ENCODE measurements around the gene LENEP.
A peak's percentile ranks its signal among the peaks of the same experiment; 100 is the strongest.

Gene LENEP

DNA sequence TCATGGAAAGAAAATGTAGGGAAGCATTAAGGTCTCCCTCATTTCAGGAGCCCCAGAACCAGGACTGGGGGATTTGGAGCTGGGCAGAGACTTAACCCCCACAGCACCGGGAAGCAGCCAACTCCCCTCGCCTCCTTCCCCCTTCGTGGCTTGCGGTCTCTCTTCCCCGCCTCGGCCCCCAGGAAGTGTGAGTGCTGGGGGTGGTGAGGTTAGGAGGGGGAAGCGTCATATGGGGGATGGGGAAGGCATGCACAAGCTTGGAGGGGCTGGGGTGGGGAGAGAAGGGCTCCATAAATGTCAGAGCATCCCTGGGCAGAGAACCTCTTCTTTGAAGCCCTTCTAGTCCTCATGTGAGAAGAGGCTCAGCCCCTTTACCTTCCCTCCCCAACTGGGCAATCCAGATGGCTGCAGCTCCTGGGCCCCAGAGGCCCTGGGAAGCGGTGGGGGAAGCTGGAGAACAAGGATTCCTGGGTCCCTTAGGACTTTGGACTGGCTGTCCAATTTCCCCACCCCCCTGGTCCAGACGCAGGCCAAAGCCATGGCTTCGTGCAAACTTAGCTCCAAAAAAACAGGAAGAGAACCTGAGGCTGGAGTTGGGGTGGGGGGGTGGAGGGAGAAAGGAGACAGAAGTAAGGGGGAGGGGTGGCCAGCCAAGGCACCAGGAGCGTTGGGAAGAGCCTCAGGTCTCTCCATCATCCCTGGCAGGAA is 17.0 kb downstream of the LENEP start:
- no peak for DNase-seq (ENCODE audit: extremely low read depth in 1 of 2, low read depth in 1 of 2)

DNA sequence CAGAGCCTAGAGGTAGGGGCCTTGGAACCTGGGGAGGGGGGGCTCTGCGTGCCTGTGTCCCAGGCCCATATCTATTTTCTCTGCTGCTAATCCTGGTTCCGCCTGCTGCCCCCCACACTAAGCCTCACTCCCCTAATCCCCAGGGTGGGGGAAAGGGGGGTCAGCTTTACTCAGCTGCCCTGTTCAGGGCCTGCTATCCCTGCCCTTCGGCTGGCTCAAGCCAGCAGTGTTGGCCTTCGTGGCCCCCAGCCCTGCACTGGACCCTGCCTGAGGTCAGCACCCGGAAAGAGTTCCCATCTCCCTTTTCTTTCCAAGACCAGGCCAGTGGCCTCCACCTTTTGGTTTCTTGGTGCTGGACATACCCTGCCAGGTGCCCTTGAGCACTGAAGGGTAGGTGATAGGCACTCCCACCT is 17.6 kb downstream of the LENEP start:
- DNase-seq (ENCODE audit: extremely low read depth in 1 of 2, low read depth in 1 of 2), result no peak

DNA sequence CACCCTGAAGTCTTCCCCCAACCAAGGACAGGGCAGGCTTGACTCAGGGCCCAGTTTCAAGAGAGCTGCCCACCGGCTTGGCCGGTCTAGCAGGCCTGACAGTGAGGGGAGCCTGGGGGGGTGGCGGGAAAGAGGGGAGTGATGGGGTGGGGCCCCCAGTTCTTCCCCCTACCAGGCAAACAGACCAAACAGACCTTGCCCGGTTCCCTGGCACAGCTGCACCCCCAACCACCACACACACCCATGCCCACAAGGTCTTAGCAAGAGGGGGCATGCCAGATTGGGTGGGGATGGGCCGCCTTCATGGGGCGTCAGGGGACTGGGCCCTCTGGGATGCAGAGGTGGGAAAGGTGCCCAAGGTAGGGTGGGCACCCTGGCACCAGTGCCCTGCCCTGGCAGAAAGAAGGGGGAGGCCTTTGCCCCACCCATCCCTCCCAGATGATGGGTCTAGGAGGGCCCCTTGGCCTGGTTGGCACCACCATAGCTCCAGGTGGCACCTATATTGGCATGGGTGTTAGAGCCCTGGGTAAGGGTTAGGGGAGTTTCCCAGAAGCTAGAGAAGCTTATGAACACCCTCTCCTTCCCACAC is 18.1 kb downstream of the LENEP start:
- no peak for DNase-seq (ENCODE audit: extremely low read depth in 1 of 2, low read depth in 1 of 2)

DNA sequence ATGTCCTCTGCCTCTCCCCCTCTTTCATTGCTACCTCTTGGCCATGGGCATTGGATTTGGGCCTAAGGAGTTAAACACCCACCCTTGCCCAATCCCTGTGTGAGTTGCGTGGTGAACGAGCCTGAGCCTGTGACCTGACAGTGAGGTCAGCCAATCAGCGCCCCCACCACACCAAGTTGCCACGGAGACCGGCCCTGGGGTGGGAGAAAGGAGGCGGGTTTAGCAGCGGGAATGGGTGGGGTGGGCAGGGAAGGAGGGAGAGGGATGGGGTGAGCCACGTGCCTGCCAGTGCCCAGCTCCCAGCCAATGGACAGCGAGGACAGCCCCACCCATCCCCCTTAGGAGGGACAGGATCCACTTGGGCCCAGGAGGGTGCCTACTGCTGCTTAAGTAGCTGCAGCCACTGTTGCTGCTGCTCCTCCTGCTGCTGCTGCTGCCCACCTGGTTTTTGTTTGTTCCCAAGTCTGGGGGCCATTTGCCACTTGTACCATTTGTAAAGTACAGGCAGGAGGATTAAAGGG is 18.7 kb downstream of the LENEP start:
- DNase-seq (ENCODE audit: extremely low read depth in 1 of 2, low read depth in 1 of 2), result no peak

DNA sequence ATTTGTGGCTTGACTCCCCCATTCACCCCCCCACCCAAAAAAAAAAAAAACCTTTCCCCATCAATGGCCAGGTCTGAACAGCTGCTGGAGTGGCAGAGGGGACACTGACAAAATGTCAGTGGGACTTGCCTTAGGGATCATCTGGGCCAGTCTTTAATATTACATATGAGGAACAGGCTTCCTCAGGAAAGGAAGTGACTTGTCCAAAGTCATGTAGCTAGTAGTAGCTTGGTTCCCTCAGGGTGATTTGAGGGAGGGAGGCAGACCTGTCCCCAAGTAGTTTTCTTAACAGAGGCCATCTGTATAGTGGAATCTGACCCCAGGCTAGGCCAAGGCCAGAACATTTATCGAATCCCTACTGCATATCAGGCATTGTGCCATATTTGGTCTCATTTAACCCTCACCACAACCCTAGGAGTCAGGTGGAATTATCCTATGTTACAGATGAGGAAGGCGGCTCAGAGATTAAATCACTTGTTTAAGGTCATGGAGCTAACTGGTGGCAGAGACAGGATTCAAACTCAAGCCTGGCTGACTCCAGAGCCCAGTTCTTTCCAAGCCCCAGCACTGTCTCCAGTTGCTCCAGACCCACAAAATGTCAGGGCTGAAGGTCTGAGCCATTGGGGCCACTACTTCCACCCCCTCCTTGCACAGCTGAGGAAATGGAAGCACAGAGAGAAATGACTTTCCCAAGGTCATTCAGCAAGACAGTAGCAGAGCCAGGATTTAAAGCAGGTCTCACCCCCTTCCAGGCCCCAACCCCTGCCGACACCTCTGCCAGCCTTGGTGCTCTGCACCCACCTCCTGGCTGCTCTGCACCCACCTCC is 19.6 kb downstream of the LENEP start:
- DNase-seq (ENCODE audit: extremely low read depth in 1 of 2, low read depth in 1 of 2), result no peak

DNA sequence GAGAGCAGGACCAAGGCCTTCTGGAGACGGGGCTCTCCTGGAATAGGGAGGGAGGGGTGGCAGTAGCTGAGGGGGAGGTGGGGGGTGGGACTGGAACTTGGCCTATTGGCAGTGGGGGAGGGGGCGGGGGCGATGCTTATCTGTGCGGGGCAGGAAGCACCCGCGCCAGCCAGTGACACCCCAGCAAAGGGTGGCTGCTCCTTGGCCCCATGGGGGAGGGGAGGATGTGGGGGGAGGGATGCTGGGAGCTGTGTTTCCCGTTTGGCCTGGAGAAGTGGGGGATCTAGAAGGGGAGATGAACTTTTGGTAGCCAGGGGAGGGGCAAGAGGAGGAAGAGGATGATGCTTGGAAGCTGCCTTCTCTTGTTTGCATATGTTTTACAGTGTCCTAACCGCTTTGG is 20.2 kb downstream of the LENEP start:
- no peak for DNase-seq (ENCODE audit: extremely low read depth in 1 of 2, low read depth in 1 of 2)

DNA sequence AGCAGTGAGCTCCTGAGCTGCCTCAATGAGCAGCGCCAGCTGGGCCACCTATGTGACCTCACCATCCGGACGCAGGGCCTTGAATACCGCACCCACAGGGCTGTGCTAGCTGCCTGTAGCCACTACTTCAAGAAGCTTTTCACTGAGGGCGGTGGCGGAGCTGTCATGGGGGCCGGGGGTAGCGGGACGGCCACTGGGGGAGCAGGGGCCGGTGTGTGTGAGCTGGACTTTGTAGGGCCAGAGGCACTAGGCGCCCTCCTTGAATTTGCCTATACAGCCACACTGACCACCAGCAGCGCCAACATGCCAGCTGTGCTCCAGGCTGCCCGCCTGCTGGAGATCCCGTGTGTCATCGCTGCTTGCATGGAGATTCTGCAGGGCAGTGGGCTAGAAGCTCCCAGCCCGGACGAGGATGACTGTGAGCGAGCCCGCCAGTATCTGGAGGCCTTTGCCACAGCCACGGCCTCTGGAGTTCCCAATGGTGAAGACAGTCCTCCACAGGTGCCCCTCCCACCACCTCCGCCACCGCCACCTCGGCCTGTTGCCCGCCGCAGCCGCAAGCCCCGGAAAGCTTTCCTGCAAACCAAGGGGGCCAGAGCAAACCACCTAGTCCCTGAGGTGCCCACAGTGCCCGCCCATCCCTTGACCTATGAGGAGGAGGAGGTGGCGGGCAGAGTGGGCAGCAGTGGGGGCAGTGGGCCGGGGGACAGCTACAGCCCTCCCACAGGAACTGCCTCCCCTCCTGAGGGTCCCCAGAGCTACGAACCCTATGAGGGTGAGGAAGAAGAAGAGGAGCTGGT is 21.5 kb downstream of the LENEP start:
- DNase-seq (ENCODE audit: extremely low read depth in 1 of 2, low read depth in 1 of 2), result no peak

DNA sequence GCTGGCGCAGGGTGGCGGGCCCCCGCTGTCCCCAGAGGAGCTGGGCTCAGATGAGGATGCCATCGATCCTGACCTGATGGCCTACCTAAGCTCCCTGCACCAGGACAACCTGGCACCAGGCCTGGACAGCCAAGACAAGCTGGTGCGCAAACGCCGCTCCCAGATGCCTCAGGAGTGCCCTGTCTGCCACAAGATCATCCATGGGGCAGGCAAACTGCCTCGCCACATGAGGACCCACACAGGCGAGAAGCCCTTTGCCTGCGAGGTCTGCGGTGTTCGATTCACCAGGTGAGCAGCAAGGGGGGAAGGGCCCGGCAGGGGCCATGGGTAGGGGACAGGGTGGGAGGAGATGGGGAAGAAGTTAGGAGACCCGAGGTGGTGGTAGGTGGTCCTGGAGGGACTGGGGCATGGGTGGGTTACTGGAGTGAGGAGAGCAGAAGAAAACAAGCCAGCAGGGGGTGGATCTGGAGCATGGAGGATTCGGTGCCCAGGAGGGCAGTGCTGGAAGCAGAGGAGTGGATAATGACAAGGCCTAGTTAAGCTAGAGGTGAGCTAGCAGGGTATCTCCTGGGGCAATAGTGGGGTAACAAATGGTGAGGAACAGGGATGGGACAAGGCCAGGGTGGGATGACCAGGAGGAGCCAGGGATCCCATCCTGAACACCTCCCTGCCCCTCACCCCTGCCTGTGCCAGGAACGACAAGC is 22.3 kb downstream of the LENEP start:
- DNase-seq (ENCODE audit: extremely low read depth in 1 of 2, low read depth in 1 of 2), result no peak

DNA sequence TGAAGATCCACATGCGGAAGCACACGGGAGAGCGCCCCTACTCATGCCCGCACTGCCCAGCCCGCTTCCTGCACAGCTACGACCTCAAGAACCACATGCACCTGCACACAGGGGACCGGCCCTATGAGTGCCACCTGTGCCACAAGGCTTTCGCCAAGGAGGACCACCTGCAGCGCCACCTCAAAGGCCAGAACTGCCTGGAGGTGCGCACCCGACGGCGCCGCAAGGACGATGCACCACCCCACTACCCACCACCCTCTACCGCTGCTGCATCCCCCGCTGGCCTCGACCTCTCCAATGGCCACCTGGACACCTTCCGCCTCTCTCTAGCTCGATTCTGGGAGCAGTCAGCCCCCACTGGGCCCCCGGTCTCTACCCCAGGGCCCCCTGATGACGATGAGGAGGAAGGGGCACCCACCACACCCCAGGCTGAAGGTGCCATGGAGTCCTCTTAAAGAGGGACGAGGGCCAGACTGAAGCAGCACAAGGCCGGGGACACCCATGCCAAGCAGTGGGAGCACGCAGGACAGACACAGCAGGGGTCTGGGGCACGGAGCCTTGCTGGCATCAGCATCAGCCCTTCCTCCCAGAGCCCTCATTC is 22.9 kb downstream of the LENEP start:
- no peak for DNase-seq (ENCODE audit: extremely low read depth in 1 of 2, low read depth in 1 of 2)

DNA sequence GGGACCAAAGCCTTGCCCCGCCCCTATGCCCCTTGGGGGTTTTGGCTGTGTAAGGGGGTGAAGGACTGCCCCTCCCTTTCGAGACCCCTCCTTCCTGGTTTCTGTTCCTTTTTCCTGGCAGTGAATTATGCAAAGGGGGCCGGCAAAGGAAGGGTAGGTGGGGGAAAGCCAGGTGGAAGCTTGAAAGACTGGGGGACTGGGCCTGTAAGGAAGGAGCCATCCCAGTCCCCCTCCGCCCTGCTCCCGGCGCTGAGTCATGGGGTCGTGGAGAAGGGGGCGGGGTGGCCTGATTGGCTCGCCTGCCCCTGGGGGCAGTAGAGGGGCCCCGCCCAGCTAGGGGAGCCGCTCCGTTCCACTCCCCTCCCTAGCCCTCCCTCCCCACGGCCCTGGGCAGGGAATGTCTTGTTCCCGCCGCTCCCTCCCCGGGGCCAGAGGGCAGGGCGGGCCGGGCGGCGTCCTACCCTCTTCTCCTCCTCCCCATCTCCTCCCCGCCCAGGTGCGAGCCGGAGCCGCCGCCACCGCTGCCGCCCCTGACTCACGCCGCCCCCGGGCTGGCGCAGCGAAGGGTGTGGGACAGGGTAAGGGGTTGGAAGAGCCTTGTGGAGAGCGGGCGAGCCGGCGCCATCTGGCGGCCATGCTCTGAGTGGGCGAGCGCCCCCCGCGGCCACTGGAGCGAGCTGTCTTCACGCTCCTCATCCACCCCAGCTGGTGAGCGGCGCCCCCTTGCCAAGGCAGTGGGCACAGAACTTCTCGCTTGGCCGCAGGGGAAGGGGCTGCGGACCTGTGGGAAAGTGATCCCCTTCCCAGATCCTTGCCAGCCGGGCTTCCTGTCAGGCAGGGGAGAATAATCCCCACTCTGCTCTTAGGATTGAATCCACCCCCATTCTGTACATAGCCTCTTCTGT is 23.9 kb downstream of the LENEP start:
- peak; percentile 86 to 87 for DNase-seq (ENCODE audit: extremely low read depth in 1 of 2, low read depth in 1 of 2)

DNA sequence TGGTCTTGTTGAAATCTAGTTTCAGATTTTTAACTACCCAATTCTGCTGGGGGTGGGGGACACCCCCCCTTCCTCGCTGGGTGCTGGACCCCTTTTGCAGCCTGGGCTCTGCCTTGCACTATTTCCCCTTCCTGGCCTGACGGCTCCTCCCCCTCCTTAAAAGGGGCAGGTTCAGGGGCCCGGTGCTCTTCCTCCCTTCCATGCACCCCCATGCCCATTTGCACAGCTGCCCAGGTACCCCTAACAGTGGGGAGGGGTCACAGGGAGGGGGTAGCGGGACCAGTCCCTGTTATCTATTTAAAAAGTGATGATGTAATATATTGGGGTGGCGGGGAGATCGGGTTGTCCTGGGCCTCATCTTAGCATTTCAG is 24.5 kb downstream of the LENEP start:
- DNase-seq (ENCODE audit: extremely low read depth in 1 of 2, low read depth in 1 of 2), result no peak

DNA sequence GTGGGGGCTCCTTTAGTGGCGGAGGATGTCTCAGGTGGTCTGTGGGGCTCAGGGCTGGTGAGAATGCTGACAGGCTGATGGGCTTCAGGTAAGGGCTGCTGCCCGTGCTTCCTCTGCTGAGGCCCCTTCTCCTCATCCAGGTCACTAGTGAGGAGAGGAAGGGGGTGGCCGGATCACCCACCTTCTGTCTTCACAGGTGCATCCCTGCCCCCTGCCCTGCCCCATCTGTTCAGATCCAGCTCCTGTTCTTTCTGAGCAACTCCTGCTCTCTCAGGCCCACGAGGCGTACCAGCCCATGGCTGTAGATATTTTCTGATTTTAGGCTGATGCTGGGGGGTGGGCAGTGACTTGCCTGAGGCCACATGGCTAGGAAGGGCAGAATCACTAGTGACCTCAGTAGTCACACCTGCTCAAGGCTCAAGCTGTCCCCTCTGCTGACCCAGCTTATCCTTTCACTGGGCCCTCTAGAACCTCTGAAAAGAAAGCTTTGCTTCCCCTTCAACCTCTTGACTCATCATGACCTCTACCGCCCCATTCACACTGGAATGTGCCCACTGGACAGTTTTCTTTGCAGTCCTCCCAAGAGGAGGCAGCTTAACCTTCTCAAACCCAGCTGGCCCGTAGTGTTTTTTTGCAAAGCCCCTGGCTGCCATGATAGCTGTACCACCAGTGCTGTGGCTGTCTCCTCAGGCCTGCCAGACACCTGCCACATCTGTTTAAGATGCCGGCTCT is 25.4 kb downstream of the LENEP start:
- no peak for DNase-seq (ENCODE audit: extremely low read depth in 1 of 2, low read depth in 1 of 2)

DNA sequence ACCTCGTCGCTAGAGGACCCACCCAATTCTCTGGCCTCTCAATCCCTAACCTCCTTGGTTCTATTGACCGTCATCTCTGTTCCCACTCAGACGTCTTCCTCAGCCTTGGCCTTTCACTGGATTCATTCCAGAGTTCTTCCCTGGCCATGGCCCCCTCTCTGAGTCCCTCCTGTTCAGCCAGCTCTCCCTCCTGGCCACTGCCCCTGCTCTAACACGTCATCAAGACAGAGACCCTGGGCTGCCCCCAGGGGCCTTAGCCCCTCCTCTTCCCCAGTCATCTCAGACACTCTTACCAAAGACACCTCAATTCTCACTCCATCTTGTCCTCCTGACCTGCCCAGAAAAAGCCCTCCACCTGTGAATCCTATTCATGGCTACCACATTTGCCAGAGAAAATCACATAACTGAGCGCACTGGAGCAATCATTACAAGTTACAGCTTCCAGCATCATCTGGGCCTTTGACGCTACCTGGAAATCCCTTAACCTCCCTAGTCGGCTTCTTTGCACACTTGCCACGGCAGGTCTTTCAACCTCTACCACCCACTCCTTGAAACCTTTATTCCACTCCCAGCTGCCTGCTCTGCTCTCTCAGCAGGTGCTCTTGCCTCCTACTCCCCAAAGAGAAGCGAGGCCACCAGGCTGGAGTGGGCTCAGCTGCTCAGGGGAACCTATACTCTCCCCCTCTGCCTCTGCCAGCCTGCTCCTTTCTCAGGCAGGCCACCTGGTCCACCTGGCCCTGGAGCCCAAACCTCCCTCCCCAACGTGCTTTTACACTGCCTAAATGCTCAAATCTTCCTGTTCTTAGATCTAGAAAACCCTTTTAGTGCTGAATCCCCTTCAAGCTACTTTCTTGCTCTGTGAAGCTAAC is 26.2 kb downstream of the LENEP start:
- no peak for DNase-seq (ENCODE audit: extremely low read depth in 1 of 2, low read depth in 1 of 2)

DNA sequence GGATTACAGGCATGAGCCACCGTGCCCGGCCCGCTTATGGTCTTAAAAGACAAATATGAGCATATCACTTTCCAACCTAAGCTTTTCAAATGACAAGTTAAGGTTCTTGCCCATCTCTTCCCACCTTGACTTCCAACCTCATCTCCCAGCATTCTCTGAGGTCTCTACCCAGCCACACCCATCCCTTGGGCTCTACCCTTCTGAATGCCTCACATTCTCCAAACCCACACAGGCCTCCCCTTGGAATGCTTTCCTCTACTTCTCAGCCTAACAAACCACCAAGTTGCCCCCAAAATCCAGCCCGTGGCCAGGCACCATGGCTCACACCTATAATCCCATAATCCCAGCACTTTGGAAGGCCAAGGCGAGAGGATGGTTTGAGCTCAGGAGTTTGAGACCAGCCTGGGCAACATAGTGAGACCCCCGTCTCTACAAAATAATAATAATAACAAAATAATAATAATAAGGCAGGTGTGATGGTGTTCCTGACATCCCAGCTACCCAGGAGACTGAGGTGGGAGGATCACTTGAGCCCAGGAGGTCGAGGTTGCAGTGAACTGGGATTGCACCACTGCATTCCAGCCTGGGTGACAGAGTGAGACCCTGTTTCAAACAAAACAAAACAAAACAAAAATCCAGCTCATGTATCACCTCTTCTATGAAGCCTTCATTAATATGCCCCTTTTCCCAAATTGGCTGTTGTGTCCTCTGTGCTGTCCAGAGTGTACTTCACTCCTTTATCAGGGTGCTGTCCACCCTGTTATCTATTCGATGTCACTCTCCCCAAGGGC is 28.9 kb downstream of the LENEP start:
- no peak for DNase-seq (ENCODE audit: extremely low read depth in 1 of 2, low read depth in 1 of 2)

DNA sequence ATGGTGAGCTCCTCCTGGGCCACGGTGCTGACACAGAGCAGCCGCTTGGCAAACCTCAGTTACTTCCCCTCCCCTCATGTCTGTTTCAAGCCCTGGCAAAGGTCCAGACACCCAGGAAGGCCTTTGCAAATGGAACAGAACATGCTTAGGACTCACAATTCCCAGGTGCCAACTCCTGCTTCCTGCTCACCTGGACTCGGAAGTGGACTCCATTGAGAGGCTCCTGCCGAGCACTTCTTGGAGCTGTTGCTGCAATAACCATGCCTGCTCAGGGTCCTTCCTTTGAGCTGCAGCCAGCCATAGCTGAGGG is 29.5 kb downstream of the LENEP start:
- no peak for DNase-seq (ENCODE audit: extremely low read depth in 1 of 2, low read depth in 1 of 2)

DNA sequence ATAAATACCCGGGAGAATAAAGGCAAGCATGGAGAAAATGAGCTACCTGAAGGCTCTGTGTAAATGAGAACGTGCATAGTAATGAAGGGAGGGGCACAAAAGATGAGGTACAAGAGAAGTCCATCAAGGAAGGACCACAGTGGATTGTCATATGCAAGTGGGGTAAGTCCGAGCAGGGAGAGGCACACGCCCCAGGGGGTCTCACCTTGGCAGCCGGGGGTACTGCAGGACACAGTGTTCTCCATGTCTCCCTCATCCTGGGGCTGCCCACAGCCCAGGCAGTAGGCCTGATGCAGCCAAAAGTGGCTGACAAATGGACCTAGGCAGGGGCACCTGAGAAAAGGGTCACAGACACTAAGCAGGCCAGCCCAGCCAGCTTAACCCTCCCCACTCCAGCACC is 30.2 kb downstream of the LENEP start:
- no peak for DNase-seq (ENCODE audit: extremely low read depth in 1 of 2, low read depth in 1 of 2)

DNA sequence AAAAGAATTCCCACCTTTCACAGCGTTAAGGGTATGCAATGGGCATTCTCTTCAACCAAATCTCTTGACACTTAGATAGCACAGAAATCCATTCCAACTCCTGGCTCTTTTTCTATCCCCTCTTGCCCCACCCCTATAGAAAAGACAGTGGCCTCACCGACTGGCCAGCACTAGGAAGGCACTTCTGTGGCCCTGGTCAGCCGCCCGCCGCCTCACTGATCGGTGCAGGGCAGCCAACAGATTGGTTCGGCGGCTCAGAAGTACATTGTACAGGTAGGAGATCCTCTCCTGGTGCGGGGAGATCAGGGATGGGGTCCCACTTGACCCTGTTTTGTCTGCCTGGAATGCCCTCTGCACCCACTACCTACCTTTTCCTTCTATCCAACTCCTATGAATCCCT is 30.9 kb downstream of the LENEP start:
- DNase-seq (ENCODE audit: extremely low read depth in 1 of 2, low read depth in 1 of 2), result no peak

All from stimulated activated CD8-positive, alpha-beta memory T cell treated with anti-CD3 and anti-CD28 coated beads, Interleukin-7, amount 100 ng/mL, for 48 hours (primary cell).